ENCODE data around the gene POLE.

- TF ChIP-seq POLR2A (IDR thresholded peaks at IDR 0.05; ENCODE audit: low read depth, low read length) = no peak
- TF ChIP-seq POLR2AphosphoS5 (IDR thresholded peaks at IDR 0.05; ENCODE audit: low read depth, low read length) = no peak
- TF ChIP-seq TAF1 (IDR thresholded peaks at IDR 0.05; ENCODE audit: borderline replicate concordance, low read depth, low read length) = no peak
Measured at GRCh38 chr12:132646850-132647249, 40.3 kb downstream of the POLE start.
